Smooth muscle cell (in vitro differentiated cells): ENCODE results near the gene ELK3. TPM values are rescaled to one million over a fixed set of nuclear protein-coding genes. Genes with fewer than 3 reads are reported as not detected.

Source experiments
- DNase-seq: peaks from one replicate; lab custom pipeline; 2025; ENCODE audit not compliant: unreplicated experiment; lab: John Stamatoyannopoulos, UW
- H2AFZ ChIP-seq: fragments of 200-600 bp; sonication (generic); 2 replicates; pipeline ENCODE4 v1.6.0; 2016; ENCODE audit warnings: antibody characterized with exemption, low read depth, mild to moderate bottlenecking
- H3F3A ChIP-seq: fragments of 200-600 bp; sonication (generic); 2 replicates; pipeline ENCODE4 v1.6.0; 2017; ENCODE audit warnings: antibody characterized with exemption, low read depth
- H3K27ac ChIP-seq: fragments of 200-600 bp; sonication (generic); 2 replicates; pipeline ENCODE4 v1.5.1; 2016; ENCODE audit warnings: low read depth, mild to moderate bottlenecking
- H3K27me3 ChIP-seq: fragments of 200-600 bp; sonication (generic); 2 replicates; pipeline ENCODE4 v1.6.1; 2016; ENCODE audit warnings: low read depth, mild to moderate bottlenecking
- H3K36me3 ChIP-seq: fragments of 200-600 bp; sonication (generic); 2 replicates; pipeline ENCODE4 v1.5.1; 2016; ENCODE audit warnings: low read depth
- H3K4me1 ChIP-seq: fragments of 200-600 bp; sonication (generic); 2 replicates; pipeline ENCODE4 v1.5.1; 2016; ENCODE audit warnings: low read depth
- H3K4me2 ChIP-seq: fragments of 200-600 bp; sonication (generic); 2 replicates; pipeline ENCODE4 v1.6.0; 2016; ENCODE audit warnings: mild to moderate bottlenecking
- H3K4me3 ChIP-seq: fragments of 200-600 bp; sonication (generic); 2 replicates; pipeline ENCODE4 v1.5.1; 2016; ENCODE audit warnings: mild to moderate bottlenecking
- H3K79me2 ChIP-seq: fragments of 200-600 bp; sonication (generic); 2 replicates; pipeline ENCODE4 v1.6.0; 2016; ENCODE audit warnings: low read depth, mild to moderate bottlenecking
- H3K9ac ChIP-seq: fragments of 200-600 bp; sonication (generic); 2 replicates; pipeline ENCODE4 v1.6.0; 2016; ENCODE audit warnings: low read depth
- H3K9me3 ChIP-seq: fragments of 200-600 bp; sonication (generic); replicated peaks from 2 replicates; pipeline ENCODE4 v1.5.1; 2016; ENCODE audit warnings: low read depth
- H4K20me1 ChIP-seq: fragments of 200-600 bp; sonication (generic); 2 replicates; pipeline ENCODE4 v1.6.0; 2016; ENCODE audit warnings: low read depth
- CTCF ChIP-seq: fragments of 200-600 bp; sonication (generic); IDR thresholded peaks from 2 replicates; pipeline ENCODE4 v1.5.1; 2017; ENCODE audit warnings: borderline replicate concordance, mild to moderate bottlenecking, antibody characterized with exemption; ENCODE audit not compliant: insufficient read depth, poor library complexity, severe bottlenecking
- WGBS: methylation state at CpG from one replicate; pipeline ENCODE4 v1.1.7; 2016; ENCODE audit warnings: low lambda C conversion rate; 5-methylcytosine and 5-hydroxymethylcytosine counted together
- polyA plus RNA-seq: library from polyadenylated mRNA; unstranded; fragments of >200 nt; fragmentation: Nextera tagmentation; extraction: Ambion mirVana; gene quantifications from 2 replicates; pipeline ENCODE4 v1.2.1, GENCODE V29; 2016
- total RNA-seq: library from RNA; depleted of rRNA; stranded (reverse); fragments of >200 nt; gene quantifications from 2 replicates; pipeline ENCODE4 v1.2.3, GENCODE V29; 2014

Gene ELK3
- total and polyA plus RNA-seq, 2 experiments from 2014 or later, result 43.1 to 44.3 TPM

- Histone ChIP-seq H3K79me2 (peaks cover 35% of the 10 kb centered on the region), H4K20me1 (peaks cover 99% of the 10 kb centered on the region), H2AFZ (no peak overlapping the region), H3K9ac (no peak overlapping the region), H3K4me2 (no peak overlapping the region), H3K4me3 (no peak overlapping the region), H3F3A (no peaks in the 10 kb centered on the region), H3K36me3 (peaks cover 6% of the 10 kb centered on the region), H3K9me3 (no peaks in the 10 kb centered on the region), H3K27me3 (no peaks in the 10 kb centered on the region), H3K27ac (no peak overlapping the region), H3K4me1 (no peaks in the 10 kb centered on the region)
- WGBS, result 95% methylated on average over 17 of the region's 17 CpGs
- no peak for TF ChIP-seq CTCF
- no peak for DNase-seq
Measured at GRCh38 chr12:96248136-96248931, 54.2 kb downstream of the ELK3 start.

- peaks cover 6% of the 10 kb centered on the region for H3K36me3 ChIP-seq
- H2AFZ ChIP-seq, result no peak overlapping the region
- DNase-seq, result no peak
- H3K27me3 ChIP-seq, result no peaks in the 10 kb centered on the region
- H3K27ac ChIP-seq, result no peak overlapping the region
- H3K4me2 ChIP-seq, result no peak overlapping the region
- no peak overlapping the region for H3K9ac ChIP-seq
- H3F3A ChIP-seq, result no peaks in the 10 kb centered on the region
- H3K9me3 ChIP-seq, result no peaks in the 10 kb centered on the region
- H4K20me1 ChIP-seq, result peaks cover 99% of the 10 kb centered on the region
- H3K4me3 ChIP-seq, result no peak overlapping the region
- H3K79me2 ChIP-seq, result peaks cover 35% of the 10 kb centered on the region
- H3K4me1 ChIP-seq, result no peaks in the 10 kb centered on the region
- TF ChIP-seq CTCF, result no peak
- WGBS, result 90% methylated on average over 16 of the region's 16 CpGs
Measured at GRCh38 chr12:96249196-96250118, 55.3 kb downstream of the ELK3 start.

DNA sequence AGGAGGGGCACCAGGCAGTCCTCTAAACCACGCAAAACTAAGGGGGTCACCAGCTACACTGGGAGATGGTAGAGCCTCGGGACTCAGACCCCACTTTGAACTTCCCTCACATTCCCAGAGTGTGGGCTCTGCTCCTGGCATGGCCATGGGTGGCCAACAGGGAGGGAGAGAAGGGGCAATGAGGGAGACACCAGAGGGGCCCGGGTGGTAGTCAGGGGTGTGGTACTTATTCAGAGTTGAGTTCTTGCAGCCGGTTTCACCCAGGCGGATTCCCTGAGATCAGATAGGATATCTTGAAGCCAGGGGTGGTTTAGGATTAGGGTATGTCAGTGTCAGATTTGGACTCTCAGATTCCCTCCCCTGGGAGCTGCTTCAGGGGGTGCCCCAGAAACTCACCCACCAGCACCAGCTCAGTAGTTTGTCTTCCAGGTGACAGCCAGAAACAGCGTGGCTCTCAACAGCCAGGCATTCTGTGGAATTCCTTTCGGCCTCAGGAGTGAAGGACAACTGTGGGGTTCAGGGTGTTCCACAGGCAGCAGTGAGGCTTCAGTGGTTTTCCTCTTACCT lies 56.0 kb downstream of the ELK3 start:
- H3K36me3 ChIP-seq, result peaks cover 6% of the 10 kb centered on the region

More for the DNA sequence above, 56.0 kb downstream of the ELK3 start:
- H3F3A ChIP-seq, result no peaks in the 10 kb centered on the region
- no peaks in the 10 kb centered on the region for H3K4me1 ChIP-seq
- peaks cover 99% of the 10 kb centered on the region for H4K20me1 ChIP-seq
- no peaks in the 10 kb centered on the region for H3K27me3 ChIP-seq
- H3K27ac ChIP-seq, result no peak overlapping the region
- peaks cover 35% of the 10 kb centered on the region for H3K79me2 ChIP-seq
- no peak for TF ChIP-seq CTCF
- WGBS, result 94% methylated on average over 7 of the region's 7 CpGs
- no peak overlapping the region for H3K4me2 ChIP-seq
- no peak overlapping the region for H3K4me3 ChIP-seq
- H2AFZ ChIP-seq, result no peak overlapping the region
- DNase-seq, result no peak
- no peaks in the 10 kb centered on the region for H3K9me3 ChIP-seq
- no peak overlapping the region for H3K9ac ChIP-seq
